Measurements from ENCODE around the gene MTTP.

MTTP gene

DNA sequence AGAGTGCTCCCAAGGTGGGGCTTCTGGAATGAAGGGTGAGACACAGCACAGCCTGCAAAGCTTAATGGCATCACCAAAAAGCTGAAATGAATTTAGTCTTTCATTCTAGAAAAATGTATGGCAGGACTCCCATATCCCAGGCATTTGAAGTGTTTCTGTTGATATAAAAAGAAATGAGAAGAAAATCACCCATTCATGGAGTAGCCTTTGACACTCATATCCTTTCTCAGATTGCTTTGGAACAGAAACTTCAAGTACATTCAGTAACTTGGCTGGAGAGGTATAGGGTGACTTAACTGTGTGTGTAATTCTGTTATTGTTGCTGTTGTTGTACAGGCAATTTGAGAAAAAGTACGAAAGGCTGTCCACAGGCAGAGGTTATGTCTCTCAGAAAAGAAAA lies 47.7 kb downstream of the MTTP start:
- TF ChIP-seq EZH2phosphoT487 (conservative IDR thresholded peaks at IDR 0.05; ENCODE audit: low read length): no peak
- TF ChIP-seq, protein P1, sequence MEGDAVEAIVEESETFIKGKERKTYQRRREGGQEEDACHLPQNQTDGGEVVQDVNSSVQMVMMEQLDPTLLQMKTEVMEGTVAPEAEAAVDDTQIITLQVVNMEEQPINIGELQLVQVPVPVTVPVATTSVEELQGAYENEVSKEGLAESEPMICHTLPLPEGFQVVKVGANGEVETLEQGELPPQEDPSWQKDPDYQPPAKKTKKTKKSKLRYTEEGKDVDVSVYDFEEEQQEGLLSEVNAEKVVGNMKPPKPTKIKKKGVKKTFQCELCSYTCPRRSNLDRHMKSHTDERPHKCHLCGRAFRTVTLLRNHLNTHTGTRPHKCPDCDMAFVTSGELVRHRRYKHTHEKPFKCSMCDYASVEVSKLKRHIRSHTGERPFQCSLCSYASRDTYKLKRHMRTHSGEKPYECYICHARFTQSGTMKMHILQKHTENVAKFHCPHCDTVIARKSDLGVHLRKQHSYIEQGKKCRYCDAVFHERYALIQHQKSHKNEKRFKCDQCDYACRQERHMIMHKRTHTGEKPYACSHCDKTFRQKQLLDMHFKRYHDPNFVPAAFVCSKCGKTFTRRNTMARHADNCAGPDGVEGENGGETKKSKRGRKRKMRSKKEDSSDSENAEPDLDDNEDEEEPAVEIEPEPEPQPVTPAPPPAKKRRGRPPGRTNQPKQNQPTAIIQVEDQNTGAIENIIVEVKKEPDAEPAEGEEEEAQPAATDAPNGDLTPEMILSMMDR (IDR thresholded peaks at IDR 0.05; ENCODE audit: insufficient read depth, low read length, poor library complexity, severe bottlenecking): no peak
- no peak overlapping the region for H3K27ac ChIP-seq (ENCODE audit: low read depth, low read length)
- no peaks in the 10 kb centered on the region for H3K9me2 ChIP-seq (replicated peaks; ENCODE audit: insufficient read depth, low read length)
- no peak overlapping the region for H2AFZ ChIP-seq (ENCODE audit: low read depth, low read length, severe bottlenecking)
- H3K4me2 ChIP-seq (ENCODE audit: low read depth, low read length, poor library complexity, severe bottlenecking): no peak overlapping the region
- no peaks in the 10 kb centered on the region for H3K9me3 ChIP-seq (ENCODE audit: insufficient read depth, low read length)
- no peaks in the 10 kb centered on the region for H4K20me1 ChIP-seq (ENCODE audit: low read depth, low read length)
- H3F3A ChIP-seq (ENCODE audit: insufficient read depth): no peaks in the 10 kb centered on the region
- H3K27me3 ChIP-seq (ENCODE audit: low read length): no peaks in the 10 kb centered on the region
- H3K36me3 ChIP-seq (ENCODE audit: low read length): no peaks in the 10 kb centered on the region
- H3K9ac ChIP-seq (ENCODE audit: low read length): no peak overlapping the region
- H3K79me2 ChIP-seq (ENCODE audit: insufficient read depth, low read length): no peaks in the 10 kb centered on the region
- no peak overlapping the region for H3K4me3 ChIP-seq (ENCODE audit: insufficient read depth, low read length, poor library complexity, severe bottlenecking)

DNA sequence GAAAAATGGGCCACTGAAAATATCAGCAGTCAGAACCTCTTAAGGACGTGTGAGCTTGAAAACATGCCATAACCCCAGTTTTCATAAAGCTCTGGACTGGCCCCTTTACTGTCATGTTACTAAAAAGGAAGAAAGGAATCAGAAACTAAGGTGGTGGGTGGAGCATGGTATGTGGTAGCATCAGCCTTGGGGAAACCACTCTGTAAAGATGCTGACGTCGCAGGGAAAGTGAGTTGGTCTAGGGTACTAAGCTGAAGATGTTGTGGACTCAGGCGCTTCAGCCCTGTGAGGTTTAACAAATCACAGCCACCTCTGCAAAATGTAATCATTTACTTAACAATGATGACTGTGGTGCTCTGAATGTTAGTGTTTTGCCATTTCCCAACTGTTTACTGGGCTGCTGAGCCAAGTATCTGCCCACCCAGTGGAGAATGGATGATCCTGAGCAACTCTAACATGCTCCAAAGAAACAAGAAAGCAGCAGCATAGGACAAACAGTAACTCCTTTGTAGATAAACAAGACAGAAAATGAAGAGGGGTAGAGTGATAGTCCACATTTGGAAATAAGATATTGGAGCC lies 49.6 kb downstream of the MTTP start:
- no peak overlapping the region for H3K27ac ChIP-seq (ENCODE audit: low read depth, low read length)
- no peaks in the 10 kb centered on the region for H3K36me3 ChIP-seq (ENCODE audit: low read length)
- H4K20me1 ChIP-seq (ENCODE audit: low read depth, low read length): no peaks in the 10 kb centered on the region
- no peaks in the 10 kb centered on the region for H3K27me3 ChIP-seq (ENCODE audit: low read length)
- no peak overlapping the region for H2AFZ ChIP-seq (ENCODE audit: low read depth, low read length, severe bottlenecking)
- H3K79me2 ChIP-seq (ENCODE audit: insufficient read depth, low read length): no peaks in the 10 kb centered on the region
- no peak overlapping the region for H3K4me2 ChIP-seq (ENCODE audit: low read depth, low read length, poor library complexity, severe bottlenecking)
- H3K4me3 ChIP-seq (ENCODE audit: insufficient read depth, low read length, poor library complexity, severe bottlenecking): no peak overlapping the region
- H3F3A ChIP-seq (ENCODE audit: insufficient read depth): no peaks in the 10 kb centered on the region
- H3K9ac ChIP-seq (ENCODE audit: low read length): no peak overlapping the region
- H3K9me2 ChIP-seq (replicated peaks; ENCODE audit: insufficient read depth, low read length): no peaks in the 10 kb centered on the region
- TF ChIP-seq EZH2phosphoT487 (conservative IDR thresholded peaks at IDR 0.05; ENCODE audit: low read length): no peak
- TF ChIP-seq, protein P1 (IDR thresholded peaks at IDR 0.05; ENCODE audit: insufficient read depth, low read length, poor library complexity, severe bottlenecking): no peak
- no peaks in the 10 kb centered on the region for H3K9me3 ChIP-seq (ENCODE audit: insufficient read depth, low read length)

DNA sequence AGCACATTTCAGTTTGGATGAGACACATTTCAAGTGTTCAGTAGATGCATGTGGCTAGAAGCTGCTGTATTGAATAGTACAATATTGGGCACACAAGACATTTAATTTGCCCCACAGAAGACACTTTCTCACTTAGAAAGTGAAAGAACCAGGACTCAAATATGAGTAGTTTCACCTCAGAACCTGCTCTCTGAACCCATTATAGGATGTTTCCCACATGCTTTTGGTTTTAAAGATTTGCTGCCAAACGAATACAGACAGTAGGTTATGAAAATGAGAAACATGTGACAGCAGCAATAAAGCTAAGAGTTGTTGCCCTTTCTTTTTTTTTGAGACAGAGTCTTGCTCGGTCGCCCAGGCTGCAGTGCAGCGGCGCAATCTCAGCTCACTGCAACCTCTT lies 50.7 kb downstream of the MTTP start:
- Histone ChIP-seq H3K27ac (ENCODE audit: low read depth, low read length) (no peak overlapping the region), H4K20me1 (ENCODE audit: low read depth, low read length) (no peaks in the 10 kb centered on the region)
- TF ChIP-seq EZH2phosphoT487 (conservative IDR thresholded peaks at IDR 0.05; ENCODE audit: low read length): no peak
- TF ChIP-seq, protein P1 (IDR thresholded peaks at IDR 0.05; ENCODE audit: insufficient read depth, low read length, poor library complexity, severe bottlenecking): no peak

More for the DNA sequence above, 50.7 kb downstream of the MTTP start:
- Histone ChIP-seq H3K4me3 (ENCODE audit: insufficient read depth, low read length, poor library complexity, severe bottlenecking) (no peak overlapping the region), H3K9me3 (ENCODE audit: insufficient read depth, low read length) (no peaks in the 10 kb centered on the region), H3F3A (ENCODE audit: insufficient read depth) (no peaks in the 10 kb centered on the region), H3K9me2 (replicated peaks; ENCODE audit: insufficient read depth, low read length) (no peaks in the 10 kb centered on the region), H2AFZ (ENCODE audit: low read depth, low read length, severe bottlenecking) (no peak overlapping the region), H3K4me2 (ENCODE audit: low read depth, low read length, poor library complexity, severe bottlenecking) (no peak overlapping the region), H3K36me3 (ENCODE audit: low read length) (no peaks in the 10 kb centered on the region), H3K9ac (ENCODE audit: low read length) (no peak overlapping the region), H3K79me2 (ENCODE audit: insufficient read depth, low read length) (no peaks in the 10 kb centered on the region), H3K27me3 (ENCODE audit: low read length) (no peaks in the 10 kb centered on the region)

All from SU-DHL-6 (cell line).